SKM-1 treated with dmso at 0.1 percent for 144 hours (cell line): ENCODE results near the gene RNF181.
"Not testable (repeated sequence)": the region's sequence is repeated elsewhere in the genome, so short reads cannot be mapped to it uniquely, and the experiment has no call there.

ENCODE experiments used
- DNase-seq: peaks from one replicate; lab custom pipeline; 2025; ENCODE audit not compliant: unreplicated experiment; lab: John Stamatoyannopoulos, UW

The RNF181 gene

GRCh38 chr2:85577063-85577385 lies 18.5 kb upstream of the RNF181 start:
- DNase-seq, result no peak

- DNase-seq, result peak; percentile 68
Observed at GRCh38 chr2:85577386-85578242, 17.9 kb upstream of the RNF181 start, which contains the start of gene VAMP8. VAMP8 (plus strand) TSS chr2:85577586; CDS start chr2:85577647, 61 bp downstream.

- DNase-seq, result peak; percentile 87
Observed at GRCh38 chr2:85578243-85579180, 17.0 kb upstream of the RNF181 start.

- peak; percentile 86 for DNase-seq
Observed at GRCh38 chr2:85579266-85579935, 16.1 kb upstream of the RNF181 start.

DNA sequence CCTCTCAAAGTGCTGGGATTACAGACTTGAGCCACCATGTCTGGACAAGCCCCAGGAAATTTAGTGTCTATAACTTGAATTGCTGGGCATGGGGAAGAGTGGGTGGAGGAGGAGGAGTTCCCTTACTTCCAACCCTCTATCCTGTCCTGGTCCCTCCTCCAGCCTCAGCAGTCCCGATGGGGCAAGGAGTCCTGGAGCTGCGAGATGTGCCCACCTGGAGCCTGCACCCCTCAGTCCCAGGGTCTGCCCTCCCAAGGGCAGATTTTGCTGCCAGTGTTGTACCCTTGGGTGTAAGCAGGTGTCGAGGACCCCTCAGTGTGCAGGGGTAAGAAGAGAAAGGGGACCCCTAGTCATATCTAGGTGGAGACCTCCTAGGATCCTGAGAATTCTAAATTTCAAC lies 15.3 kb upstream of the RNF181 start:
- DNase-seq, result no peak

GRCh38 chr2:85582492-85582891 lies 13.1 kb upstream of the RNF181 start:
- DNase-seq, result no peak

- DNase-seq, result no peak
Observed at GRCh38 chr2:85583667-85584353, 11.7 kb upstream of the RNF181 start.

DNA sequence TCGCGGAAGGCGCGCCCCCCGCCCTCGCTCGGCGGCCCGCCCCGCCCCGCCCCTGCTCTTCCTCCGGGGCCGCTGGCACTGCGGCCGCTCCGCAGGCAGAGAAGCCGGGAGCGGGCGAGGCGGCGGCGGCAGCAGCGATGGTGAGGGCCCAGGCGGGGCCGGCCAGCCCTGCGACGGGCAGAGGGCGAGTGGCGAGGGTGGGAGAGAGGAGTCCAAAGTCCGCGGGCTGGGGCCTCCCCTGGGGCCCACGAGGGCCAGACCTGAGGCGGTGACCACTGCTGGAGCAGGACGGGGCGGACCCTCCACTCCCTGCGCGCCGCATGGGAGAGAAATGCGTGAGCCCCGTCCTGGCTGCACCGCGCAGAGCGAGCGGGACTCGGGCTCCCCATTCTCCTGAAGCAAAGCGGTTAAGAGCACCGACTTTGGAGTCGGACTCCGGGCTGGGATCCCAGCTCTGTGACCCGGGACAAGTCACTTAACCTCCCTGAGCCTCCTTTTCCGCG lies 11.1 kb upstream of the RNF181 start, which contains the start of gene VAMP5:
TSS of gene VAMP5 (plus strand) at position 78 of the 503 bp plus-strand sequence. CDS start at position 138, 60 bp downstream.
- no peak for DNase-seq

- DNase-seq, result peak; percentile 54
Observed at GRCh38 chr2:85584857-85585780, 10.4 kb upstream of the RNF181 start.

- DNase-seq, result no peak
Observed at GRCh38 chr2:85585781-85586105, 9.8 kb upstream of the RNF181 start.

GRCh38 chr2:85588236-85588635 lies 7.3 kb upstream of the RNF181 start:
- no peak for DNase-seq

DNA sequence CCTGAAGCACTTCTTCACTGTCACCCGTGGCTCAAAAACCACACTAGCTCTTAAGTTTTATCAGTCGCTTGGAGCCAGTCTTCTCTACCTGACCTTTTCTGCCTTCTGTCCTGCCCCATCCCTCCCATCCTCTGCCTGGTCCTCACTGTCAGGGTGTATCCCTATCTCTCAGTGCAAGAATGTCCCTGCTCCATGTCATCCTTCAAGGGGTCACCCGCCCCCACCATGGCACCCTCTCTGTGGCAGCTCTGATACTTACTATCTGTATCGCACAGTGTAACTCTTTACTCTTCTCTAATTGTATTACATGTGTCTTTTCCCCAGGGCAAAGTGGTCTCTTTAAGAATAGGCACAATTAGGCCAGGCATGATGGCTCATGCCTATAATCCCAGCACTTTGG lies 6.9 kb upstream of the RNF181 start:
- DNase-seq, result no peak

- no peak for DNase-seq
Observed at GRCh38 chr2:85589181-85589580, 6.4 kb upstream of the RNF181 start.

DNA sequence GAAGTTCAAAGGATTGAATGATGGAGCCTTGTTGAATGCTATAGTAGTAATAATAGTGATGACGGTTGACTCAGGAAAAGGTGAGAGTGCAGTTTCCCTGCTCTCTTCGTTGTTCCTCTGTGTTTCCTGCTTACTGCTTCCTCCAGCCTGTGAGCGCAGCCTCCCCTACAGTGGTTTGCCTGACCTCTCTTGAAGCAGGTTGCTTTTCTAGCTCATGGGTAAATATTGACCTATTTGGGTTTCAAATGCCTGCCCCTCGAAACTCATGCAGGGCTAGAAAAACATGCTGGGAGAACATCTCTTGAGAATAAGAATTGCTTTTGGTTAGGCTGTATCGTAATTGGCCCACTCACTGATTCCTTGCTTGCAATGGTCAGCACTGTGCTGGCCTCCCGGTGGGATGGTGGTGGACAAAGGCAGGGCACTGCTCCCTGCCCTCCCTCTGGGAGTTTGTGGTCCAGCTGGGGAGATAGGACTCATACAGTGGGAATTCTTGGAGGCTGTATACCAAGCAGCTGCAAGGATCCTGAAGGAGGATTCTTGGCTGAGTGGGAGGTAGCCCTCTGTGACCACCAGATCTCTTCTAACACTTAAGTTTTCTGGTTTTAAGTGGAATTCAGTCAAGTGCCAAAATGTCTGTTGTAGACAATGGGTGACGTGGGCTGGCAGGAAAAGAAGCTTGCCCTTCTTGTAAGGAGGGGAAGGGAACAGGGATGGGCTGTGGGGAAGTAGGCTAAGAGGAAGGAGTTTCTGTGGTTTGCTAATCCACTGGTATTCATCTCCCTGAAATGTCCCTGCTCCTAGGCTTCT lies 5.4 kb upstream of the RNF181 start:
- peak; percentile 41 for DNase-seq

- DNase-seq, result peak; percentile 36
Observed at GRCh38 chr2:85590950-85591349, 4.6 kb upstream of the RNF181 start.

GRCh38 chr2:85591563-85591962 lies 4.0 kb upstream of the RNF181 start:
- DNase-seq, result no peak

- not testable (repeated sequence) for DNase-seq
Observed at GRCh38 chr2:85592299-85592698, 3.2 kb upstream of the RNF181 start.

GRCh38 chr2:85593023-85593422 lies 2.5 kb upstream of the RNF181 start:
- no peak for DNase-seq
